Left lung (tissue), 10 donors: ENCODE data around the gene EDDM13. TPM values are rescaled to one million over a fixed set of nuclear protein-coding genes. Genes with fewer than 3 reads are reported as not detected.
"Not testable (repeated sequence)": the region's sequence is repeated elsewhere in the genome, so short reads cannot be mapped to it uniquely, and the experiment has no call there.

Experiments
- ATAC-seq: fragments of 200-7000 bp; cut with Tn5 transposase; one replicate; pipeline ENCODE4 v1.9.1; 2020; ENCODE audit warnings: moderate library complexity
- DNase-seq, 4 donors: peaks; one replicate each; pipeline ENCODE4 v3.0.0-alpha.2; 2013 to 2020
- H3K27ac ChIP-seq, 2 donors: fragments of 200-600 bp; sonication (generic) in 1 of 2; one replicate each; pipeline versions ENCODE4 v1.5.0 to v1.8.0; 2020 to 2021
- H3K27me3 ChIP-seq, 2 donors: fragments of 200-600 bp; sonication (generic) in 1 of 2; one replicate each; pipeline versions ENCODE4 v1.5.0 to v1.8.0; 2020 to 2021
- H3K36me3 ChIP-seq, 2 donors: fragments of 200-600 bp; sonication (generic) in 1 of 2; one replicate each; pipeline versions ENCODE4 v1.5.0 to v1.8.0; 2020 to 2021
- H3K4me1 ChIP-seq, 2 donors: fragments of 200-600 bp; one replicate each; pipeline ENCODE4 v1.8.0; 2021
- H3K4me3 ChIP-seq, 2 donors: fragments of 200-600 bp; sonication (generic) in 1 of 2; one replicate each; pipeline versions ENCODE4 v1.5.0 to v1.8.0; 2020 to 2021; ENCODE audit warnings: mild to moderate bottlenecking in 1 of 2
- H3K9me3 ChIP-seq, 2 donors: fragments of 200-600 bp; sonication (generic) in 1 of 2; one replicate each; pipeline versions ENCODE4 v1.5.0 to v1.8.0; 2020 to 2021
- CTCF ChIP-seq, 2 donors: fragments of 200-600 bp; sonication (generic) in 1 of 2; IDR thresholded peaks; one replicate each; pipeline versions ENCODE4 v1.5.0 to v1.8.0; 2021; ENCODE audit warnings: antibody characterized with exemption in 2 of 2
- intact Hi-C, 2 donors: fragments of 100-400 bp; cut with DNase I; formaldehyde crosslinking; loops; one replicate each; pipeline versions ENCODE4 v1.11.2 to v1.14.2; 2022
- polyA plus RNA-seq, 6 donors: library from polyadenylated mRNA; unstranded; fragments of 120-200 nt; gene quantifications; one replicate each; pipeline ENCODE4 v1.2.1, GENCODE V29; 2013; ENCODE audit not compliant: insufficient read length in 6 of 6
- total RNA-seq, 2 donors: library from RNA; stranded (reverse); fragmentation: NEBNext Ultra II Directional; extraction: Animal tissue kit (Norgen Biotek cat#: 25700); gene quantifications; one replicate each; pipeline ENCODE4 v1.2.1, GENCODE V29; 2021
- donor health status: DM: no; HTN: yes; CAD: no.
- donor health status: DM: no; HTN: no; CAD: no.

The EDDM13 gene
- total and polyA plus RNA-seq, 8 donors = 4.1 to 10.1 (median 6.2) TPM; not detected in 2

DNA sequence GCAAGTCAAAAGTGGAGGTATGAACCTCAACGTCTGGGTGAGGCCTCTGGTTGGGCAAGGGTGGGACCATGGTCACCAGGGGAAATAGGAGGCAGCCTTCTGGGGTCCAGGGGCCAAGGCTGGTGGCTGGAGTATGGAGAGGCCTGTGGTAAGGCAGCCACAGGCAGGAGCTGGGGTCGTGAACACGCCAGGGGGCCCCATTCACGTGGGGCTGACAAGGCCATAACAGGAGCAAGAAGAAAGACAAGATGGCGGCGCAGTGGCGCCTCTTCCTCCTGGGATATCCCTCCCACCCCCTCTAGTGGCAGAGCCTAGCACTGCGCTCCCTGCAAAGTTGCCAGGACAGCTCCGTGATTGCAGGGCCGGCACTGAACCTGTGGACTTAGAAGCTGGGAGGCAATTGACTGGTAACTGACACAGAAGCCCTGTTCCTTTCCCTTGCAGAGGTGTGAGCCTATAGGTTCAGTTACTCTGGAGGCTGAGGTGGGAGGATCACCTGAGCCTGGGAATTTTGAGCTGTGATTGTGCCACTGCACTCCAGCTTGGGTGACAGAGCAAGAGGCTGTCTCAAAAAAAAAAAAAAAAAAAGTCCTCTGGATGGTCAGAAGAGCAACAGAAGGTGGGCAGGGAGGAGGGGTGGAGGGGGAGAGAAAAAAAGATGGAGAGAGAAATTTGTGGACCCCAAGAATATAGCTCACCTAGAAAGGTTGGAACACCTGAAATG, 19.7 kb upstream of the EDDM13 start:
- Histone ChIP-seq H3K36me3 (no peaks in the 10 kb centered on the region), H3K9me3 (no peaks in the 10 kb centered on the region), H3K27ac (no peak overlapping the region), H3K4me1 (peaks cover 0 to 6% of the 10 kb centered on the region in 2 donors), H3K27me3 (no peaks in the 10 kb centered on the region), H3K4me3 (no peak overlapping the region)
- DNase-seq (peak in 3 of 4 donors; percentile 60 to 94 (median 77)), ATAC-seq (peak; percentile 98)
- intact Hi-C loops = no loop called here
- peak; percentile 70 to 89 for TF ChIP-seq CTCF (IDR thresholded peaks at IDR 0.05)

GRCh38 chr19:56253737-56254136, 18.8 kb upstream of the EDDM13 start:
- Histone ChIP-seq H3K9me3 (no peaks in the 10 kb centered on the region), H3K4me1 (peaks cover 0 to 6% of the 10 kb centered on the region in 2 donors), H3K4me3 (no peak overlapping the region), H3K36me3 (no peaks in the 10 kb centered on the region), H3K27me3 (no peaks in the 10 kb centered on the region), H3K27ac (no peak overlapping the region)
- peak in 2 of 4 donors; percentile 45 to 68 for DNase-seq
- peak in 1 of 2 donors; percentile 21 for TF ChIP-seq CTCF (IDR thresholded peaks at IDR 0.05)
- intact Hi-C loops = no loop called here
- ATAC-seq = peak; percentile 74

GRCh38 chr19:56258272-56258671, 14.3 kb upstream of the EDDM13 start:
- Histone ChIP-seq H3K4me1 (no peaks in the 10 kb centered on the region), H3K36me3 (no peaks in the 10 kb centered on the region), H3K27me3 (no peaks in the 10 kb centered on the region), H3K4me3 (no peak overlapping the region), H3K27ac (no peak overlapping the region), H3K9me3 (no peaks in the 10 kb centered on the region)
- ATAC-seq = no peak
- intact Hi-C loops = loop anchor here in 1 of 2 donors (5.0 kb wide), 1 partner anchor 74 kb away; no protein-coding TSS in a partner anchor
- no peak for DNase-seq
- no peak for TF ChIP-seq CTCF (IDR thresholded peaks at IDR 0.05)

- ATAC-seq = no peak
- intact Hi-C loops = no loop called here
- H3K36me3 ChIP-seq = no peaks in the 10 kb centered on the region
These were observed 11.4 kb upstream of the EDDM13 start for GRCh38 chr19:56261145-56261544.

GRCh38 chr19:56261932-56262331, 10.6 kb upstream of the EDDM13 start:
- intact Hi-C loops, H3K27ac ChIP-seq, H3K9me3 ChIP-seq, ATAC-seq, H3K27me3 ChIP-seq, H3K4me3 ChIP-seq, H3K36me3 ChIP-seq, H3K4me1 ChIP-seq, DNase-seq: not testable (repeated sequence)

More at GRCh38 chr19:56261145-56261544, 11.4 kb upstream of the EDDM13 start:
- no peak for DNase-seq
- Histone ChIP-seq H3K4me3 (no peak overlapping the region), H3K9me3 (no peaks in the 10 kb centered on the region), H3K27me3 (no peaks in the 10 kb centered on the region), H3K27ac (no peak overlapping the region), H3K4me1 (no peaks in the 10 kb centered on the region)
- no peak for TF ChIP-seq CTCF (IDR thresholded peaks at IDR 0.05)
